Hepatocyte (in vitro differentiated cells): ENCODE results near the gene RNF41. TPM values are rescaled to one million over a fixed set of nuclear protein-coding genes. Genes with fewer than 3 reads are reported as not detected.
A peak's percentile ranks its signal among the peaks of the same experiment; 100 is the strongest.
"Not testable (repeated sequence)": the region's sequence is repeated elsewhere in the genome, so short reads cannot be mapped to it uniquely, and the experiment has no call there.

Experiments
- DNase-seq: peaks from one replicate; pipeline ENCODE4 v3.0.0-alpha.2; 2016; ENCODE audit warnings: low spot score
- H2AFZ ChIP-seq: fragments of 200-600 bp; sonication (generic); 2 replicates; pipeline ENCODE4 v1.6.0; 2016; ENCODE audit warnings: antibody characterized with exemption, mild to moderate bottlenecking
- H3K27ac ChIP-seq: fragments of 200-600 bp; sonication (generic); 2 replicates; pipeline ENCODE4 v1.5.1; 2016; ENCODE audit warnings: mild to moderate bottlenecking
- H3K27me3 ChIP-seq: fragments of 200-600 bp; sonication (generic); 2 replicates; pipeline ENCODE4 v1.6.1; 2016
- H3K36me3 ChIP-seq: fragments of 200-600 bp; sonication (generic); replicated peaks from 2 replicates; pipeline ENCODE4 v1.5.1; 2016; ENCODE audit warnings: low read depth; ENCODE audit not compliant: insufficient read depth
- H3K4me1 ChIP-seq: fragments of 200-600 bp; sonication (generic); 2 replicates; pipeline ENCODE4 v1.5.1; 2016; ENCODE audit warnings: mild to moderate bottlenecking, moderate library complexity; ENCODE audit not compliant: insufficient read depth
- H3K4me2 ChIP-seq: fragments of 200-600 bp; sonication (generic); 2 replicates; pipeline ENCODE4 v1.6.0; 2016
- H3K4me3 ChIP-seq: fragments of 200-600 bp; sonication (generic); 2 replicates; pipeline ENCODE4 v1.5.1; 2016; ENCODE audit warnings: mild to moderate bottlenecking
- H3K79me2 ChIP-seq: fragments of 200-600 bp; sonication (generic); 2 replicates; pipeline ENCODE4 v1.6.0; 2017; ENCODE audit warnings: mild to moderate bottlenecking
- H3K9me2 ChIP-seq: fragments of 200-600 bp; sonication (generic); replicated peaks from 2 replicates; pipeline ENCODE4 v1.6.0; 2017; ENCODE audit warnings: mild to moderate bottlenecking; ENCODE audit not compliant: insufficient read depth
- H3K9me3 ChIP-seq: fragments of 200-600 bp; sonication (generic); 2 replicates; pipeline ENCODE4 v1.5.1; 2016; ENCODE audit warnings: low read depth, mild to moderate bottlenecking
- H4K20me1 ChIP-seq: fragments of 200-600 bp; sonication (generic); 2 replicates; pipeline ENCODE4 v1.6.0; 2016; ENCODE audit warnings: mild to moderate bottlenecking; ENCODE audit not compliant: insufficient read depth, poor library complexity, severe bottlenecking
- CTCF ChIP-seq: fragments of 200-600 bp; sonication (generic); IDR thresholded peaks from 2 replicates; pipeline ENCODE4 v1.5.1; 2016; ENCODE audit warnings: antibody characterized with exemption, mild to moderate bottlenecking; ENCODE audit not compliant: poor library complexity
- EZH2 ChIP-seq: fragments of 200-600 bp; sonication (generic); IDR thresholded peaks from 2 replicates; pipeline ENCODE4 v1.6.1; 2016; ENCODE audit warnings: antibody characterized with exemption, mild to moderate bottlenecking, borderline replicate concordance
- EZH2phosphoT487 ChIP-seq: fragments of 200-600 bp; sonication (generic); IDR thresholded peaks from one replicate; pipeline ENCODE4 v1.6.1; 2018; ENCODE audit warnings: antibody characterized with exemption, mild to moderate bottlenecking, low read depth, moderate library complexity; ENCODE audit not compliant: unreplicated experiment, severe bottlenecking
- WGBS: methylation state at CpG from one replicate; pipeline ENCODE4 v1.1.6; 2016; ENCODE audit warnings: low lambda C conversion rate; ENCODE audit errors: missing lambda C conversion rate; 5-methylcytosine and 5-hydroxymethylcytosine counted together
- polyA plus RNA-seq: library from polyadenylated mRNA; unstranded; fragments of >200 nt; fragmentation: Nextera tagmentation; extraction: Ambion mirVana; gene quantifications from 2 replicates; pipeline ENCODE4 v1.2.1, GENCODE V29; 2016
- total RNA-seq: library from RNA; depleted of rRNA; stranded (reverse); fragments of >200 nt; gene quantifications from 2 replicates; pipeline ENCODE4 v1.2.3, GENCODE V29; 2014

RNF41 gene
- total and polyA plus RNA-seq, 2 experiments from 2014 or later: 22.5 to 47.6 TPM

- Histone ChIP-seq H3K9me3 (no peaks in the 10 kb centered on the region), H3K27ac (peak overlapping the region; percentile 99), H3K79me2 (peaks cover 36% of the 10 kb centered on the region), H3K4me2 (peak overlapping the region; percentile 88), H3K36me3 (no peaks in the 10 kb centered on the region), H3K27me3 (no peaks in the 10 kb centered on the region), H3K4me1 (peaks cover 30% of the 10 kb centered on the region), H2AFZ (no peak overlapping the region), H4K20me1 (peaks cover 29% of the 10 kb centered on the region), H3K9me2 (no peaks in the 10 kb centered on the region), H3K4me3 (peak overlapping the region; percentile 81)
- peak; percentile 78 for DNase-seq
- 3% methylated on average over 6 of the region's 6 CpGs for WGBS
- TF ChIP-seq EZH2phosphoT487: no peak
- TF ChIP-seq EZH2: no peak
- no peak for TF ChIP-seq CTCF
These were observed 62.7 kb downstream of the RNF41 start for GRCh38 chr12:56158926-56159461.

GRCh38 chr12:56158029-56158925 is 63.4 kb downstream of the RNF41 start, which contains the start of gene MYL6:
Gene MYL6, plus strand, starts transcription at chr12:56158359. Its CDS starts 43 bp downstream, at chr12:56158402.
- peak; percentile 100 for DNase-seq
- Histone ChIP-seq H3K4me3 (peak within 1 kb of the TSS; percentile 81), H3K4me2 (peak within 1 kb of the TSS; percentile 88), H3K4me1 (peaks cover 34% of the 10 kb centered on the region), H3K27me3 (no peaks in the 10 kb centered on the region), H3K9me2 (no peaks in the 10 kb centered on the region), H3K9me3 (no peaks in the 10 kb centered on the region), H3K36me3 (no peaks in the 10 kb centered on the region), H4K20me1 (peaks cover 29% of the 10 kb centered on the region), H2AFZ (peak within 1 kb of the TSS; percentile 39), H3K79me2 (peaks cover 43% of the 10 kb centered on the region), H3K27ac (peak within 1 kb of the TSS; percentile 99)
- 1% methylated on average over 24 of the region's 30 CpGs for WGBS
- no peak for TF ChIP-seq CTCF
- no peak for TF ChIP-seq EZH2phosphoT487
- TF ChIP-seq EZH2: no peak

GRCh38 chr12:56157201-56158028 is 64.3 kb downstream of the RNF41 start:
- peak overlapping the region; percentile 11 for H3K4me3 ChIP-seq
- WGBS: 15% methylated on average over 39 of the region's 45 CpGs
- peak overlapping the region; percentile 99 for H3K27ac ChIP-seq
- H3K4me2 ChIP-seq: peak overlapping the region; percentile 88
- peak overlapping the region; percentile 39 for H2AFZ ChIP-seq
- peaks cover 28% of the 10 kb centered on the region for H4K20me1 ChIP-seq
- H3K9me3 ChIP-seq: no peaks in the 10 kb centered on the region
- no peaks in the 10 kb centered on the region for H3K36me3 ChIP-seq
- peaks cover 38% of the 10 kb centered on the region for H3K4me1 ChIP-seq
- TF ChIP-seq EZH2phosphoT487 (no peak), CTCF (peak; percentile 72)
- peaks cover 50% of the 10 kb centered on the region for H3K79me2 ChIP-seq
- no peaks in the 10 kb centered on the region for H3K27me3 ChIP-seq
- H3K9me2 ChIP-seq: no peaks in the 10 kb centered on the region
- DNase-seq: peak; percentile 87

- peak overlapping the region; percentile 11 for H3K4me3 ChIP-seq
- H3K4me2 ChIP-seq: peak overlapping the region; percentile 88
- H3K79me2 ChIP-seq: peaks cover 50% of the 10 kb centered on the region
- not testable (repeated sequence) for H3K9me2 ChIP-seq, H3K27me3 ChIP-seq, H3K9me3 ChIP-seq, DNase-seq, H3K36me3 ChIP-seq
- peaks cover 25% of the 10 kb centered on the region for H4K20me1 ChIP-seq
- peak overlapping the region; percentile 39 for H2AFZ ChIP-seq
- H3K4me1 ChIP-seq: peaks cover 38% of the 10 kb centered on the region
- 92% methylated on average over 21 of the region's 21 CpGs for WGBS
- peak overlapping the region; percentile 99 for H3K27ac ChIP-seq
These were observed 65.1 kb downstream of the RNF41 start for GRCh38 chr12:56156464-56157200.
